Astrocyte of the cerebellum (primary cell): ENCODE results near the gene EMX1.

Experiments
- DNase-seq: peaks from one replicate; pipeline ENCODE4 v3.0.0-alpha.2; 2011; ENCODE audit warnings: low read depth
- H3K4me3 ChIP-seq: 2 replicates; pipeline ENCODE4 v1.5.1; 2011; ENCODE audit warnings: mild to moderate bottlenecking, low read depth, low read length, moderate library complexity
- in situ Hi-C: cut with HindIII; loops from 2 replicates; pipeline ENCODE4 v1.10.0; 2017; ENCODE audit warnings: low sequenced_read_pairs
- TF ChIP-seq, protein P1 (sequence below): IDR thresholded peaks from 2 replicates; pipeline ENCODE4 v1.5.1; 2012; ENCODE audit warnings: low read length, low read depth, moderate library complexity, mild to moderate bottlenecking; ENCODE audit errors: missing control alignments

EMX1 gene

DNA sequence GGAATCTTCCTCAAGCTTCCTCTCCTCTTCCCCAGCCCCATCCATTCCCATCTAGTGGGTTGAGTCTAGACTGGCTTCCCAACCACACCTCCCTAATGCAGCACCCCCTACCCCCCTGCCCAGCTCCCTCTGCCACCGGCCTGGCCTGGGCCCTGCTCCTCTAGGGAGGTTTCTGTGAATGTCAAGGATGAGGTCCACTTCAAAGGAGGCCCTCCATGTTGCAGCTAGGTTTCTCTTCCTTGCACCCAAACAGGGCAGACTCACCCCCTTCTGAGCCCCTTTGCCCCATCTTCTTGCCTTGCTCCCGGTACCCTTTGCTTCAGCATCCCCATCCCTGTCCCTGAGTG lies 18.3 kb downstream of the EMX1 start:
- TF ChIP-seq, protein P1, sequence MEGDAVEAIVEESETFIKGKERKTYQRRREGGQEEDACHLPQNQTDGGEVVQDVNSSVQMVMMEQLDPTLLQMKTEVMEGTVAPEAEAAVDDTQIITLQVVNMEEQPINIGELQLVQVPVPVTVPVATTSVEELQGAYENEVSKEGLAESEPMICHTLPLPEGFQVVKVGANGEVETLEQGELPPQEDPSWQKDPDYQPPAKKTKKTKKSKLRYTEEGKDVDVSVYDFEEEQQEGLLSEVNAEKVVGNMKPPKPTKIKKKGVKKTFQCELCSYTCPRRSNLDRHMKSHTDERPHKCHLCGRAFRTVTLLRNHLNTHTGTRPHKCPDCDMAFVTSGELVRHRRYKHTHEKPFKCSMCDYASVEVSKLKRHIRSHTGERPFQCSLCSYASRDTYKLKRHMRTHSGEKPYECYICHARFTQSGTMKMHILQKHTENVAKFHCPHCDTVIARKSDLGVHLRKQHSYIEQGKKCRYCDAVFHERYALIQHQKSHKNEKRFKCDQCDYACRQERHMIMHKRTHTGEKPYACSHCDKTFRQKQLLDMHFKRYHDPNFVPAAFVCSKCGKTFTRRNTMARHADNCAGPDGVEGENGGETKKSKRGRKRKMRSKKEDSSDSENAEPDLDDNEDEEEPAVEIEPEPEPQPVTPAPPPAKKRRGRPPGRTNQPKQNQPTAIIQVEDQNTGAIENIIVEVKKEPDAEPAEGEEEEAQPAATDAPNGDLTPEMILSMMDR: no peak
- H3K4me3 ChIP-seq: no peak overlapping the region
- in situ Hi-C loops: no loop called here
- DNase-seq: no peak

DNA sequence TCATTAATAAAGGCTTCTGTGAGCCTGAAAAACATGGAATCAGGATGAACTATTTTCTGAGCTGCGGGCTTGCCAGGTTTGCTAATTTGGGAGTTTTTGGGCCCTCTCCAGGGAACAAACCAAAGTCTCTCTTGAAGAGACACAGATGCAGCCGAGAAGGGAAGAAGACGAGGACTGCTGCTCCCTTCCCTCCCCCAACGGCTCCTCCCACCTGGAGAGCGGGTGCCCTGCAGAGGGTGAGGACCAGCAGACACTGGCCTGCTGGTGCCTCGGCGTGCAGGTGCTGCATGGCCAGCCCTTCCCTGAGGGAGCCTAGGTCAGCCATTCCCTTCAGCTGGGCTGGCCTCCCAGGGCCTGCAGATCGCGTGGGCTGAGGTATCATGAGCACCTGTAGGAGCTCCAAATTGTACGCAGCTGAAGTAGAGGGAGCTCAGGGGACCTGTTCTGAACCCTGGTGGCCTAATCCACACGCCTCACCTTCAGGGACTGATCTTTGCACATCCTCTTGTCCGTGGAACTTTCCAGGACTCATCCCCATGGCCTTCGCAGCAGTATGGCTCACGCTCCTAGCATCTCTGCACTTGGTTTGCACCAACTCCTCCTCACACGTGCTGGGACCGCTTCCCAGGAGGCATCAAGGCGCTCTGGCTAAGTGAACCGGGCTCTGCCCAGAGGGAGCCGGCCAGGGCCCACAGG lies 19.5 kb downstream of the EMX1 start:
- DNase-seq: no peak

DNA sequence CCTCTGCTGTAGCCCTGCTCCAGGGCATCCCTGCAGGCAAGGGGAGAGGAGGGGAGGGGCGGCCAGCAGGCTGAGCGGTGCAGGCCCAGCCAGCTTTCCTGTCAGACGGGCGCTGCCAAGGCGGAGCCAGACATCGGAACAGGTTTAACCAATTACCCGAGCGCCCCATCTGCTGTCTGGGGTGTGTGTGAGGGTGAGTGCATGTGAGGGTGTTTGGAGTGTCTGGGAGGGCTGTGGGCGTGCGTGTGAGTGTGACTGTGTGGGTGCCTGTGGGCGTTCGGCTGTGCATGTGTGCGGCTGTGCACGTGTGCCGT lies 20.0 kb downstream of the EMX1 start:
- in situ Hi-C loops: no loop called here
- DNase-seq: no peak
- H3K4me3 ChIP-seq: no peak overlapping the region
- TF ChIP-seq, protein P1: no peak

More for the DNA sequence above, 19.5 kb downstream of the EMX1 start:
- no peak overlapping the region for H3K4me3 ChIP-seq
- TF ChIP-seq, protein P1: no peak
- in situ Hi-C loops: no loop called here

DNA sequence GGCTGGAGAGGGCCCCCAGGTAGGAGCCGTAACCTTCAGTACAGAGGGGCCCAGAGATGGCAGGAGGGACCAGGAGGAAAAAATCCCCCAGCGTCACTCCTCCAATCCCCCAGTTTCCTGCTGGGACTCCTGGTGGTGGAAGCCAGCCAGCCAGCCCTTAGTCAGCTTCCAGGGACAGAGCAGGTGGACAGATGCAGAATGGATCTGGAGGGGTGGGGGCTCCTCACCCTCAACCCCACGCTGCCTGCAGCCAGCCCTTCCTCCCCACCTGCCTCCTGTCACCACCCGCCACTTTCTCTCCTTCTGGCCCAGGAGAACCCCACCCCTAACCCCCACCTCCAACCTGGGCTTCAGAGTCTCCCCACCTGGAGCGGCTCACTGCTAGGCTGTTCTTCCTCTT lies 21.1 kb downstream of the EMX1 start:
- H3K4me3 ChIP-seq: no peak overlapping the region

DNA sequence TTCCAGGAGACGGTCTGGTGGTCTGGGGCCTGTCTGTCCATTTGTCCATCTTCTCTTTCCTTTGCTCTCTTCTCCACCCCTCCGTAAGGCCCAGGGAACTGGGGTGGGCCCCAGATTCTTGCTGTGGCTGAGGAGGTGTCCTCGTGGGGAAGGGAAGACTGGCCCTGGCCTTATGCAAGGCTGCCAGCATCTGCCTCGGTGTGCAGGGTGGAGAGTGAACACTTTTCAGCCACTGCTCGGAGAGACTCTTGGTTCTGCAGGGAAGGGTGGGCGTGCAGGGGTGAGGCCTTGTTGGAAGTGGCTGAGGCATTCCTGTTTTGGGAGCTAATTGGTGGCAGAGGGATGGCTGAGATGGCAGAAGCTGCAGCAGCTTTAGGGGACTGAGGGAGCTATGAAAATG lies 23.0 kb downstream of the EMX1 start:
- TF ChIP-seq, protein P1: no peak
- in situ Hi-C loops: no loop called here
- no peak overlapping the region for H3K4me3 ChIP-seq
- DNase-seq: no peak

More for the DNA sequence above, 21.1 kb downstream of the EMX1 start:
- no peak for DNase-seq
- TF ChIP-seq, protein P1: no peak
- in situ Hi-C loops: no loop called here

DNA sequence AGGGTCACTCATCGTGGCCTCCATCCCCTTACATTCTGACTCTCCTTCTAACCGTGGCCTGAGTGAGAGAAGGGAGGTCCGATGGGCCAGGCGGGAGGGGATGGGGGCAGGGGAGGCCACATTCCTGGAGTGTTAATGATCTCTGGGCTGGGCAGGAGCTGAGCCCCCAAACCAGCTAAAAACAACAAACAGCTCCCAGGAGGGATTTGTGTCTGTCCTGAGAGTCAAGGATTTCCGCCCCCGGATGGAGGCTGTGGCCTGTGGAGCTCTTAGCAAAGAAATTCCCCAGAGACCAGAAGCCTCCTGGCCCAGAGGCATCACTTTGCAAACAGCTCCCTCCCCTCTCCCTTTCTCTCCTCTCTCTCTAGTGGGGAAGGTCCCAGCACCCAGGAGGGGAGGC lies 23.5 kb downstream of the EMX1 start:
- TF ChIP-seq, protein P1: no peak
- in situ Hi-C loops: no loop called here
- DNase-seq: peak; percentile 13
- no peak overlapping the region for H3K4me3 ChIP-seq
